GM12891 (cell line): ENCODE data around the gene CAMTA1.
"Not testable (repeated sequence)": the region's sequence is repeated elsewhere in the genome, so short reads cannot be mapped to it uniquely, and the experiment has no call there.

ENCODE experiments used
- DNase-seq: peaks from one replicate; pipeline ENCODE4 v3.0.0; 2011; ENCODE audit warnings: low spot score; ENCODE audit not compliant: insufficient read length
- FAIRE-seq: peaks from 2 replicates; lab custom pipeline; 2011; peaks lifted over from hg19 to GRCh38; lab: Jason Lieb, UNC
- PAX5 ChIP-seq: IDR thresholded peaks from 2 replicates; pipeline ENCODE4 v1.6.1; 2011; ENCODE audit warnings: low read length, moderate library complexity, mild to moderate bottlenecking; ENCODE audit not compliant: insufficient read depth, severe bottlenecking
- POLR2A ChIP-seq: IDR thresholded peaks from 2 replicates; pipeline ENCODE4 v1.6.1; 2011; ENCODE audit warnings: low read depth, low read length, control low read depth
- POLR2AphosphoS5 ChIP-seq: IDR thresholded peaks from 2 replicates; pipeline ENCODE4 v1.6.1; 2011; ENCODE audit warnings: low read depth, low read length, control low read depth
- POU2F2 ChIP-seq: IDR thresholded peaks from 2 replicates; pipeline ENCODE4 v1.6.1; 2011; ENCODE audit warnings: low read depth, mild to moderate bottlenecking, control low read depth, low read length, moderate library complexity
- SPI1 ChIP-seq: IDR thresholded peaks from 2 replicates; pipeline ENCODE4 v1.6.1; 2011; ENCODE audit warnings: low read depth, low read length, control low read depth
- TAF1 ChIP-seq: IDR thresholded peaks from 2 replicates; pipeline ENCODE4 v1.6.1; 2011; ENCODE audit warnings: low read depth, low read length, control low read depth

Gene CAMTA1

GRCh38 chr1:6835139-6835538, 49.9 kb downstream of the CAMTA1 start:
- no peak for TF ChIP-seq TAF1
- TF ChIP-seq SPI1, result no peak
- no peak for TF ChIP-seq POLR2AphosphoS5
- no peak for TF ChIP-seq POLR2A
- TF ChIP-seq POU2F2, result no peak
- TF ChIP-seq PAX5, result no peak
- no peak for FAIRE-seq
- no peak for DNase-seq

GRCh38 chr1:6842301-6842700, 57.0 kb downstream of the CAMTA1 start:
- TF ChIP-seq POLR2A (no peak), POLR2AphosphoS5 (no peak), SPI1 (no peak), POU2F2 (no peak), PAX5 (no peak), TAF1 (no peak)
- DNase-seq (no peak), FAIRE-seq (no peak)

- not testable (repeated sequence) for DNase-seq, FAIRE-seq
Measured at GRCh38 chr1:6845786-6846185, 60.5 kb downstream of the CAMTA1 start.

DNA sequence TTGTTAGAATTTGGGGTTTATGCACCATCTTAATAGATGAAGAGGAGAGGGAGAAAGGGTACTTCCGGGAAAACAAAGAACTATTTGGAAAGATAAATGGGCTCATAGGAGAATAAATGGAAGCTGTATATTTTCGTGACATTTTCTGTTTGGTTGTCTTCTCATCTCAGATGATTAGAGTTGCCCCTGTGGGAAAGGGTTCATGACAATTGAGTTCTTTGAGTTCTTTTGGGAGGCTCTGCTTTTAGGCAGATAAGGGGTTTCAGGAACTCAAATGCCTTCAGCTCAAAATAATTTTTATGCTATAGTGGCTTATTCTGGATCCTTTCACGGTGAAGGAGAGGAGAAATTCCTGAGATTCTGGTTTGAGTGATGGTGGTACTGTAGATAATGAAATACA, 63.6 kb downstream of the CAMTA1 start:
- no peak for TF ChIP-seq PAX5
- no peak for TF ChIP-seq TAF1
- TF ChIP-seq POU2F2, result no peak
- no peak for TF ChIP-seq POLR2AphosphoS5
- no peak for TF ChIP-seq POLR2A
- no peak for TF ChIP-seq SPI1
- FAIRE-seq, result no peak

GRCh38 chr1:6850537-6850936, 65.3 kb downstream of the CAMTA1 start:
- FAIRE-seq, result no peak
- DNase-seq, result no peak
- no peak for TF ChIP-seq POLR2AphosphoS5
- TF ChIP-seq TAF1, result no peak
- no peak for TF ChIP-seq SPI1
- no peak for TF ChIP-seq POU2F2
- no peak for TF ChIP-seq PAX5
- TF ChIP-seq POLR2A, result no peak

More for the DNA sequence above, 63.6 kb downstream of the CAMTA1 start:
- DNase-seq, result no peak

- FAIRE-seq (no peak), DNase-seq (no peak)
- TF ChIP-seq POU2F2 (no peak), PAX5 (no peak), TAF1 (no peak), POLR2A (no peak), SPI1 (no peak), POLR2AphosphoS5 (no peak)
Measured at GRCh38 chr1:6852136-6852890, 67.1 kb downstream of the CAMTA1 start.

GRCh38 chr1:6854166-6854565, 68.9 kb downstream of the CAMTA1 start:
- no peak for FAIRE-seq
- TF ChIP-seq POLR2A (no peak), TAF1 (no peak), PAX5 (no peak), POLR2AphosphoS5 (no peak), SPI1 (no peak), POU2F2 (no peak)
- no peak for DNase-seq

- no peak for FAIRE-seq
- TF ChIP-seq SPI1, result no peak
- TF ChIP-seq PAX5, result no peak
- TF ChIP-seq POLR2A, result no peak
- no peak for TF ChIP-seq POU2F2
- TF ChIP-seq POLR2AphosphoS5, result no peak
- no peak for TF ChIP-seq TAF1
- no peak for DNase-seq
Measured at GRCh38 chr1:6857831-6858230, 72.6 kb downstream of the CAMTA1 start.

DNA sequence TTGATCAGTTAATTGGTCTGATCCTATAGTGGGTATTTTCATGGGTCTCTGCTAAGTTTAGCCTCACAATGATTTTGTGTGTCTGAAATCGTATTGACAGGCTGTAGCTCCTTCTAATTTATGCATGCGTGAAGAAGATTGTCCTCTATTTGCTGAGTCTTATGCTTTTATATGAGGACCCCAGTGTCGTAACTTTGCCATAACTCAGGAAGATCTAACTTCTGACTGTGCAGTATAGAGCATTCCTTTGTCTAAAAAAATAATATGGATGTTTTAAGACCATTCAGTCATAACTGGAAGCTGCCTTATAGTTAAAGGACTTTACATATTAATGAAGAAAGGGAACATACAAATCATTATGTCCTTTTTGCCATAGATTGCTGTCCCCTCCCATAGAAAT, 73.3 kb downstream of the CAMTA1 start:
- no peak for FAIRE-seq
- no peak for DNase-seq
- no peak for TF ChIP-seq TAF1
- no peak for TF ChIP-seq PAX5
- TF ChIP-seq POU2F2, result no peak
- no peak for TF ChIP-seq POLR2A
- TF ChIP-seq POLR2AphosphoS5, result no peak
- no peak for TF ChIP-seq SPI1

DNA sequence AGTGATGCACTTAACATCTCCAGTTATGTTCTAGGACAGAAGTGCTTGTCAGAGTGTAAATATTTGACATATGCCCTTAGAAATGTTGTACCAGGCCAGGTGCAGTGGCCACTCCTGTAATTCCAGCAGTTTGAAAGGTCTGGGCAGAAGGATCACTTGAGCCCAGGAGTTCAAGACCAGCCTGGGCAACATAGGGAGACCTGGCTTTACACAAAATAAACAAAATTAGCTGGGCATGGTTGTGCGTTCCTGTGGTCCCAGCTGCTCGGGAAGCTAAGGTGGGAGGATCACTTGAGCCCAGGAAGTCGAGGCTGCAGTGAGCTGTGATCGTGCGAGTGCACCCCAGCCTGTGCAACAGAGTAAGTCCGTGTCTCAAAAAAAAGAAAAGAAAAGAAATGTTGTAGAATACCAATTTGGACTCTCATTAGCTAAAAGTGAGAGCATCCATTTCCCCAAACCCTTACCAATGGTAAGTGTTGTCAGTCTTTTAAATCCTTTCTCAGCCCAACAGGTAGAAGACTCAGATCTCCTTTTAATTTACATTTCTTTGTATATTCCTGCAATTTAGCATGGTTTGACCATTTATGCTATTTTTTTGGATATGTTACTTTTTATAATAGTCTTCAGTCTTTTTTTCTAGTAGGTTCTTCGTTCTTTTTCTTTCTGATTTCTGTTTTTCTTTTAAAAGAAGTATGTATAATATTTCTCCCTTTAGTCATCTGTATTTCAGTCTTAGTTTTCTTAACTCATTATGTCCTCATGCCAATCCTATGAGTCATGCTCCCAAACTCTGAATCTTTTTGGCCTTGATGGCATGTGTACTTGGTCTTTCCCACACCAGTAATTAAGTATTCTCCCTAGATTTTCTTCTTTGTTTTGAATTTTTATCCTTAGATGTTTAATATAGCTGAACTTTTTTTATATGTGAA, 74.4 kb downstream of the CAMTA1 start:
- DNase-seq, result no peak
- FAIRE-seq, result no peak

More for the DNA sequence above, 74.4 kb downstream of the CAMTA1 start:
- no peak for TF ChIP-seq POU2F2
- TF ChIP-seq TAF1, result no peak
- no peak for TF ChIP-seq PAX5
- no peak for TF ChIP-seq POLR2AphosphoS5
- TF ChIP-seq SPI1, result no peak
- no peak for TF ChIP-seq POLR2A
